ENCODE results near the gene OR6B3.
"Not testable (repeated sequence)": the region's sequence is repeated elsewhere in the genome, so short reads cannot be mapped to it uniquely, and the experiment has no call there.

OR6B3 gene

DNA sequence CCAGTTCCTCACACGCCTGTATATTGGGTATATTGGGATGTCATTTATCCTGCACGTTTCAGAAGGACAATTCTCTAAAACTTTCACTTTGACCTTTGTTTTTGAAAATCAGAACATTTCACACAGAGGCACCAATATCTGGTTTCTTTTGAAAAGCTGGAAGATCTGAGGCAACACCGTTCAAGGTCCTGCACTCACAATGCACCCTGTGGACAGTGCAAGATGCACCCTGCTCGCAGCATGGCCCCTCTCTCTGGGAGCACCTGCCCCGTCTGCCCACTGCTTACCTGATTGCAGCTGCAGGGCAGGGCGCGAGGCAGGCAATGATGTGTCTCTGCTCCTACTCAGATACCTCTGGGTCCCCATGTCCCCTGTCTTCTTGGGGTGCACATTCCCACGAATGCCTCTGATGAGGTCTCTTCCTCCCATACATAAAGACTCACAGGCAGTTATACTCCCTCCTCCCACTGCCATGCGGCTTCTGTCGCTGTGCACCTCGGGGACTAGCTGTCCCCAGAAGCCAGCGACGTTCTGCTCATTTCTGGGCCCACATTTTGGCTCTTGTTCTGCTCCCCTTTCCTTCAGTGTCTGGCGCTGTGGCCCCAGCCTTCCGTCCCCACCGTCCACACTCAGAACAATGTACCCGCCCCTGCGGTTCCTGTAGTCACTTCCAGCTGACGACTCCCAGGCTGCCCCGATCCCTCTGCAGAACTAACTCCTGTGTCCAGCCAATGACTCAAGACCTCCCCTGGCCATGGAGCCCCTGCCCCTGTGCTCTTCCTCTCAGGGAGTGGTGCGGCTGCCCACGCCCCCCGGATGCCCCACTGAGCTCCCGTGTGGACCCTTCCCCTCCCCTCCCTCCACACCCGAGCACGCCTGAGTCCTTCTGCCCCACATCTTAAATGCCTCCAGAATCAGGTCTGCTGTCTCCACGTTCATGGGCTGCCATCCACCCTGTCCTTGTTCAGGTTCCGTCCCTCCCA lies at the start of gene OR6B3:
Gene OR6B3 (minus strand): TSS at position 349 of the 983 bp plus-strand sequence.
- no peak for DNase-seq

DNA sequence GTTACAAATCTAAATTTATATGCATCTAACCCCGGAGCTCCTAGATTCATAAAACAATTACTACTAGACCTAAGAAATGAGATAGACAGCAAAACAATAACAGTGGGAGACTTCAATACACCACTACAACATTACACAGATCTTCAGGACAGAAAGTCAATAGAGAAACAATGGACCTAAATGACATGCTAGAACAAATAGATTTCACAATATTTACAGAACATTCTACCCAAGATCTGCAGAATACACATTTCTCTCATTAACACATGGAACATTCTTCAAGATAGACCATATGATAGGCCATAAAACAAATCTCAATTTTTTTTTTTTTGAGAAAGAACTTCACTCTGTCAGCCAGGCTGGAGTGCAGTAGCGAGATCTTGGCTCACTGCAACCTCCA lies 45.0 kb upstream of the OR6B3 start:
- no peak for DNase-seq

DNA sequence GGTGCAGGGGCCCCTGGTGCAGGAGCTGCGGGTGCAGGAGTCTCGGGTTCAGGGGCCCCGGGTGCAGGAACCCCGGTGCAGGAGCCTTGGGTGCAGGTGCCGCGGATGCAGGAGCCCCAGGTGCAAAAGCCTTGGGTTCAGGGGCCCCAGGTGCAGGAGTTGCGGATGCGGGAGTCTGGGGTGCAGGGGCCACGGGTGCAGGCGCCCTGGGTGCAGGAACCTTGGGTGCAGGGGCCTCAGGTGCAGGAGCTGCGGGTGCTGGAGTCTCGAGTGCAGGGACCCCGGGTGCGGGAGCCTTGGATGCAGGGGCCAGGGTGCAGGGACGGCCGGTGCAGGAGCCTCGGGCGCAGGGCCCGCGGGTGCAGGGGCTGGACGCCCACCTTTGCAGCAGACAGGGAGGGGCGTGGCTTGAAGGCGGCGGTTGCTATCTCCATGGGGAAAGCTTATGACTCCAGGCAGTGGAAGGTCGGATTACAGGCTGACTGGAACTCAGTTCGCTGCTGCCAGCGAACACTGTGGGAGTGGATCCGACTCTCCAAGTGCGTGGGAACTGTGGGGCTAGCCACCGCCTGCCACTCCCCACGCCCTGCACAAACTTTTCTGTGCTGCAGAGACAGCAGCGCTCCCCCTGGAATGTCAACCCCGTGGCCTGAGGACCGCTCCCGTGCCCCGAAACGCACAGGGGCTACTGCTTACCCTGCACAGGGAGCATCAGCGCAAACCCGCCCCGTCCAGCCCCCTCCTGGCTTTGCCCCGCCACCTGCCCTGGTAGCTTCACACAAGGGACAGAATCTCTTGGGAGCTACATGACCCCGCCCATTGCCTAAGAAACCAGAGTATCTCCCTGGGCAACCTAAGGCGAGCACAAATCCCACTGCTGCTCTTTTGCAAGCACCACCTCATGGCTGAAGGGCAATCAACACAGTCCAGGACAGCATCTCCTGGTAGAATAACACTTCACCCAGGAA lies 42.5 kb upstream of the OR6B3 start:
- no peak for DNase-seq

DNA sequence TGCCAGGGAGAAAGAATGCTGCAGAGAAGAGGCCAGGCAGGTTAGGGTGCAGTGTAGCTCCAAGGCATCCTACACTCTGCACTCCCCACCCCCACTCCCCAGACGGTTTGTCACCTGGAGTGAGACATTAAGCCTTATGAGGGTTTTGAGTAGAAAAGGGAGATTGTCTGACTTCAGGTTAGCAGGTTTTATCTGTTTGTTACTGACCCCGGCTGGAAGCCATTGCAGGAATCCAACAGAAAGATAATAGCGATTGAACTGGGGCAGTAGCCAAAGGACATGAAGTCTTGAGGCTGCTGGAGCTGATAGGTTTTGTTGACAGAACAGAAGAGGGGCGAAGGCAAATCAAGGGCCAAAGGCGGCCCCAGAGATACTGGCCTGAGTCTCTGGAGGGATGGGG lies 36.0 kb upstream of the OR6B3 start:
- DNase-seq: no peak

DNA sequence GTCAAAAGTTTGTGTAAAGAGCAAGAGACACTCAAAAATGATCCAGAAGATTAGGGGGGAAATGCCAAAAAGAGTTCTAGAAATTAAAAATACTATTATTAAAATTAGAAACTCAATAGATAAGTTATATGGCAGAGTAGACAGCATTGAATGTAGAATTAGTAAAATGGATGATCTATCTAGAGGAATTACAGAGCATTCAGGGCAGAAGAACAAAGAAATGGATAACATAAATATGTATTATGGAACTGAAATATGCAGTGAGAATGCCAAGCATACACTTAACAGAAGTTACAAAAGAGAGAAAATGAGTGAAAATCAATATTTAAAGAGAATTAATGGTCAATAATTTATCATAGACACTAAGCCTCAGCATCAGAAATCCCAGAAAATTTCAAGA lies 33.2 kb upstream of the OR6B3 start:
- no peak for DNase-seq

DNA sequence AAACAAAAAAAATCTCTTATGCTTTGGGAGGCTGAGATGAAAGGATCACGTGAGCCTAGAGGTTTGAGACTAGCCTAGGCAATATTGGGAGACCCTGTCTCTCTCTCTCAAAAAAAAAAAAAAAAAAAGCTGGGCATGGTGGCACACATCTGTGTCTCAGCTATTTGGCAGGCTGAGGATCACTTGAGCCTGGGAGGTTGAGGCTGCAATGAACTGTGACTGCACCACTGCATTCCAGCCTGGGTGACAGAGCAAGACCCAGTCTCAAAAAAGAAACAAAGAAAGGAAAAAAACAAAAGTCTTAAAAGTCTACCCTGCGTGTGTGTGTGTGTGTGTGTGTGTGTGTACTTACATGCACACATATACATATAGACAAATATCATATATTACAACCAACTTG lies 25.3 kb upstream of the OR6B3 start:
- DNase-seq: no peak

DNA sequence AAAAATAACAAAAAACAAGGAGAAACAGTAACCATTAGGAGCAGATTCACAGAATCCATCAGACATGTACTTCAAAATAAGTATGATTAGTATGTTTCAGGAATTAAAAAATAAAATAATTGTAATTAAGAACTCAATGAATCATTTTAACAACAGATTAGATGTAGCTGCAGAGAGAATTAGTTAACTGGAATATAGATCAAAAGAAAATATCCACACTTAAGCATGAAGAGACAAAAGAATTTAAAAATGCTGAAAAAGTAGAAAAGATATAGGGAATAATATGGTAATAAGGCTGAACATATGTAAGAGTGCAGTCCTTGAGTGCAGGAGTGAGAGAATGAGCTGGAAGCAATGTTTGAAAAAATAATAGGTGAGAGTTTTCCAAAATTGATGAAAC lies 24.1 kb upstream of the OR6B3 start:
- DNase-seq: no peak

DNA sequence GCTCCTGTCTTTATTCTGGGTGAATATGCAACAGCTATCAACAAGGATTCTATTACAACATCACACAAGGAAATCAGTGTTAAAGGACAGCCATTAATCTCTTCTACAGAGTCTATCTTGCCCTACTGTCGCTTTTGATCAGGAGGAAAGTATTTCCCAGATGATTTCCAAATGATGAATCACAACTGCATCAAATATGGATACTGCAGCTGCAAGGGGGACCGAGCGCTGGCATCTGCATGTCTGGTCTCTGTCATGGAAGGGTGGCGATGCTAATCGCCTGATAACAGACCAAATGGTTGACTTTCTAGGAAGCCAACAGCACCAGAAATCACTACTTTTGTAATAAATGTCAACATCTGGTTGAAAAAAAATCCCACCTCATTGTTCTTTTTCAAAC lies 21.2 kb upstream of the OR6B3 start:
- DNase-seq: no peak

DNA sequence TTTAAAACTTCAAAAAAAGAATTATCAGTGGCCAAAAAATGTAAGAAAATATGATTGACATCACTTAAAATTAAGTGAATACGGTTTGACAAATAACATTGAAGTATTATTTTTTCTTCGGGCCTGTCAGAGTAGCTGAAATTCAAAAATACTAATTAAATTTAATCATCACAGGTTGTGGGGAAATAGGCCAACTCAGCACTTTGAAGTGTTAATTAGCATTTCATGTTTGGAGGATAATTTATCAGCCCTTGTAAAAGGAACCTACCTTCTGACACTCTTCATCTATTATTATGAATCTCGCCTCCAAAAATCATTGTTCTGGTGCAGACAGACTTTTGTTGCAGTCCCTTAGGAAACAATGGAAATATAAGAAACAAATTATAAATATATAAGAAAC lies 17.6 kb upstream of the OR6B3 start:
- DNase-seq: no peak

DNA sequence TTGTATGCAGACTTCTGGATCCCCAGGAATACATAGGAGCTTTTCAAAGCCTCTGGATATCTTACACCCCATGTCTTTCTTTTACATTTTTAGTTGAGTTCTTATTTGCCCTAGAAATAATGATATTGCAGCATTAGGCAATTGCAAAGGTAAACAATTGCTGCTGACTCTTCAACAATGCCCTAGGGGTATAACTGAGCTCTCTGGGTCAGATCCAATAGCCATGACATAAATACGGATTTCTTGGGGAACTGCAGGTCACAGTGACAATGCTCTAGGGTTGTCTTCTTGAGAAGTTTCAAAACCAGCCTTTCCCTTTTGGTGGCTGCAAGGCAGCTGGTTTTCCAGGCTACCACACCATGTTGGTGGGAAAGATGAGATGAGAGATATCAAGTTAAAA lies 16.5 kb upstream of the OR6B3 start:
- DNase-seq: no peak

DNA sequence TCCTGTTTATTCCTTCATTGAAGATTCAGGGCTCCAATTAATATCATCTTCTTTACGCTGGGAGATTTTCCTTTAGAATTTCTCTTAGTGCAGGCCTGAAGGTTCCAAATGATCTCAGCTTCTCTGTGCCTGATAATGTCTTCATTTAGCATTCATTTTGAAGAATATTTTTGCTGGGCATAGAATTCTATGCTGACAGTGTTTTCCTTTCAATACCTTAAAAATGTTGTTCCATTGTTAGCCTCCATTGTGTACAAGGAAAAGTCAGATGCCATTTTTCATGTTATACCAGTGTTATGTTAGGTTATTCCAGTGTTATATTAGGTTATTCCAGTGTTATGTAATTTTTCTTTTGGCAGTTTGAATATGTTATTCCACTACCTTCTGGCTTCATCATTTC lies 14.9 kb upstream of the OR6B3 start:
- DNase-seq: no peak

DNA sequence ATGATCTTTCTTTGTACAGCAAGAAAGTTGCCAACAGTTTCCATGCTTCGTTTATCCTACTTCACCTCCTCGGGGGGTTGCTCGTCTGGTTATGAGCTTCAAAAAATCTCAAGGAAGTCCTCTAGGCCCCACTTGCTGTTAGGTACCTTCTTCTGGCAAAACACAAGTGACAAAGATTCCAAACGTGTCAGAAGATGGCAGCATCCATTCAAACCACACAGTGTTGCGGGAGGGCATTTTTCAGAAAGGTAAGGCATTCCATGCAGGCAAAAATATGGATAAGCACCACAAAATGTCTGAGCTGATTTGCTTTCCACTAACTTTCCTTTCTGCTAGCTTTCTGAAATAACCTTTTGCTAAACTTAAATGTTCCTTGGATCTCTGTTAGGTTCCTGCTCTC lies 13.2 kb upstream of the OR6B3 start:
- DNase-seq: no peak

DNA sequence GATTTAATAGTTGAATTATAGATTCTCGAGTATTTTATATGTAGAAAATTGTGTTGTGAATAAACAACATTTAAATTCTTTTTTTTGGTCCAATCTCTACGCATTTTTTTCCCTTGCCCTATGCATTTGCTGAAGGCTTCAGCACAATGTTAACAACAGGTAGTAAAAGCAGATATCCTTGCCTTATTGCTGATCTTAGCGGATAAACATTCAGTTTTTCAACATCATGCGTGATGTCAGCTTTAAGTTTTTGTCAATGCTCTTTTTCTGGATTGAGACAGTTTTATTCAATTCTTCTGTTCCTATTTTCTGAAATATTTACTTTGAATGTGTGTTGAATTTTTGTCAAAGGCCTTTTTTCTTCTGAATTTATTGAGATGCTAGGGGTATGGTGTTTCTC lies 11.6 kb upstream of the OR6B3 start:
- DNase-seq: no peak

DNA sequence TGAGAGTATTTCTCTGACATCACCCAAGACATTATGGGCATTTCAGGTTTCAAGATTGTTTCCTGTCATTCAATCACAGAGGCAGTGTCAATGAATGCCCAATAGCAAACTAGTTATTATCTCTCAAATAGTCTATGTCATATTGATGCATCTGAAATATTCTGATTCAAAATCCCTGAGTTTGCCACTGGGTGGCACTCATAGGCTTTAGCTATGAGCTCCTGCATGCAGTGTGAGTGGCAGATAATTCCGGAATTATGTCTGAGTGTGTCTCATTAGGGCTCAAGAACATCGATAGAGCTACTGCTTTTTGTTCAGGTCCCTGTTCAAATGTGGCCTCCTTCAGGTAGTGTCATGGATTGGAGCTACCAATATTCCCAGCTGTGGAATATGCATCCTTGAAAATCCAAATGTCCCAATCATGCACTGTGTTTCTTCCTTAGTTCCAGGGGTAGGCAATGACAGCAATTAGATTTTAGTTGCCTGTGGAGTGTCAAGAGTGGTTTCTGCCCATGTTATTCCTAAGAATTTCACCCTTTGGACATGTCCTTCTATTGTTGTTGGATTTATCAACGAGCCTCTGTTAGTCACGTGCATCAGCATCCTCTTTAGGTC lies 7.8 kb upstream of the OR6B3 start:
- no peak for DNase-seq

DNA sequence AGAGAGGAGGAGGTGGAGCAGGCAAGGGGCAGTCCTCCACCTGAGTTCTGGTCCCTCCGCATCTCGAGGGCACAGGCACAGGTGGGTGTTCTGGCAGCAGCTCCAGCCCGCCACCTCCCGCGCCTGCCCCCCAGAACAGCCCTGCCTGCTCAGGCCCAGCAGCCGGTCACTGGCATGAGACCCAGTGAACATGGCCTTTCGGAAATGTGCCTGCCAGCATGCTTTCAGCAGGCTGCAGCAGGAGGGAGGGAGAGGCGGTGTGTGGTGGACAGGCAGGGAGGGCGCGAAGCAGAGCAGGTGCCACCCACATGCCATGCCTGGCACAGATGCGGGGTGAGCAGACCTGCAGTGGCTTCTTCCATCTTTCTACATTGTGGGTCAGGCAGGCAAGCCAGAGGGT lies 3.4 kb upstream of the OR6B3 start:
- DNase-seq: no peak

DNA sequence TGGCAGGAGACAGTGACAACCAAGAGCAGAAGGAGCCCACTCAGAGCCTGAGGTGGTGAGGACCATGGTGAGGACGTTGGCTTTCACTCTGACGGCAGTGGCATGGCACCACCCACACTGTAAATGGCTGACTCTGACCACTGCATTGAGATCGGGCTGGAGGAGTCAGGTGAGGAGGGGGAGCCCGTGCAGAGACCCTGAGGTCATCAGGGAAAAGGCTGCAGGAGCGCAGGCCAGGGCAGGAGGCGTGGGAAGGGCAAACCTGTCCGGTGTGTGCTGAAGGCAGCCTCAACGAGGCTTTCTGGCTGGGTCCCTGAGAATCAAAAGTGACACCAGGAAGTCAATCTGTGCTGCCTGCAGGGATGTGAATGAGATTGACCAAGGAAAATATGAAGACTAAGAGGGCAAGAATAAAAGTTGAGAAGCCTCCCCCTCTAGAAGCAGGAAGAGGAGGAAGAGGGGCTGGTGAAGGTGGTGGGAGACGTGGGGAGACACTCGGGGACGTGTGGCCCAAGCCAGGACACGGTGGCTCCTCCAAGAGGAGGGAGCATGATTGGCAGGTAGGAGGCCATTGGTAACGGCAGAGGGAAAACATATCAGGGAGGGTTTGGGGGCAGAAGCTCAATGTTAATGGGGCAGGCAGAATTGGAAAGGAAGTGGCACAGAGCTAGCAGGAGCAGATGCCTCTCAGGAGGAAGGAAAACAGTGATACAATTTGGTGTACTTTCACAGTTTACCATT lies 2.0 kb upstream of the OR6B3 start:
- DNase-seq: no peak

DNA sequence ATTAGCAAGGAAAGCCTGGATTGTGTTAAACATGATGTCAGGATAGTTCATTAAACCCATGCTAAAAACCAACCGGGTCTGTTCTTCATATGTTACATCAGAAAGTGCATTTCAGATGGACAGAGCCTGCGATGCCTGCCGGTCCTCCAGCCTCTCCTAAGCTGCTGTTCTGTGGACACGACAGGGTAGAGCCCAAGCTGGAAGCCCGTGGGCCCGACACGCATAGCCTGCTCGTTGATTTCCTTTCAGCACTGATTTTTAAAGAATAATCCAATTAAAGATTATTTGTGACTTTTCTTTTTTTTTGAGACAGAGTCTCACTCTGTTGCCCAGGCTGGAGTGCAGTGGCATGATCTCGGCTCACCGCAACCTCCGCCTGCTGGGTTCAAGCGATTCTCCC lies 797 bp downstream of the OR6B3 start:
- DNase-seq: no peak

DNA sequence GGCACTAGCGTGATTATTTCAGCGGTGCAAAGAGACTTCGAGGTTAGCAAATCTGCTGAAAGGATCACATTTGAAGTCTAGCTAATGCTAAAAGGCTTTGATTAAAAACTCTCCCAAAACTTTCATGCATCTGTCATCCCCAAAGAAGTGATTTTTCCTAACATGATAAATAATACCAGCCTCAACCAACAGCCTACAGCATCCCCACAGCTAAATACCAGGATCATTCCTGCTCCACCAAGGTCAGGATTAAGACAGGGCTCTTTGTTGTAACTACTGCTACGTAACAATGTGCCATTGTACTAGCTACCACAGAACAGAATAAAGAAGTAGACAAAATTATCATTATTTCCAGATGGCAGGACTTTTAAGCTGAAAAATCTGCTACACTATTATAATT lies 1.6 kb downstream of the OR6B3 start:
- DNase-seq: no peak

DNA sequence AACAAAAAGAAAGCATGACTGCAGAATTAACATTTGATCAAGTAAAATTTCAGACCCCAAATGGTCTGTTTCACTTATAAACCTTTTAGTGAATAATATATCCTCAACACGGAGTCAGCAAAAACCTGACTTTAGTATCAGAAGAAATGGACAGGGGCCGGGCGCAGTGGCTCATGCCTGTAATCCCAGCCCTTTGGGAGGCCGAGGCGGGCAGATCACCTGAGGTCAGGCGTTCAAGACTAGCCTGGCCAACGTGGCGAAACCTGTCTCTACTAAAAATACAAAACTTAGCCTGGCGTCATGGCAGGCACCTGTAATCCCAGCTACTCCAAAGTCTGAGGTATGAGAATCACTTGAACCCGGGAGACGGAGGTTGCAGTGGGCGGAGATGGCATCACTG lies 3.0 kb downstream of the OR6B3 start:
- no peak for DNase-seq

DNA sequence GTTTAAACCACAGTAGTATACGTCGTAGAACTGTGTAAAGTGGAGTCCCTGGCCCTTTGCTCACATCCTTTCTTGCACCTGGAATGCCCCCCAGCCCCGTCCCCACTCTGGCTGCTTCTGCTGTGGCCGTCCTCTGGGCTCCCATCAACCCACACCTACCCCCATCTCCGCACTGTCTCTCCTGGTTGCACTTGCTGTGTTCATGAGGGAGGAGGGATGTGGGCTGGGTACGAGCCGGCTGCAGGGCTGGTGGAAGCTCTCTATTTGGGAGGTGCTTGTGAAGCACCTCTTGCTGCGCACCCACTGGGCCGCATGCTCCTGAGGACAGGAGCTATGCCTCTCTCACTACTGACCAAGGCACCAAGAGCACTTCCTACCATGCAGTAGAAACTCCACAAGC lies 5.1 kb downstream of the OR6B3 start:
- DNase-seq: no peak

DNA sequence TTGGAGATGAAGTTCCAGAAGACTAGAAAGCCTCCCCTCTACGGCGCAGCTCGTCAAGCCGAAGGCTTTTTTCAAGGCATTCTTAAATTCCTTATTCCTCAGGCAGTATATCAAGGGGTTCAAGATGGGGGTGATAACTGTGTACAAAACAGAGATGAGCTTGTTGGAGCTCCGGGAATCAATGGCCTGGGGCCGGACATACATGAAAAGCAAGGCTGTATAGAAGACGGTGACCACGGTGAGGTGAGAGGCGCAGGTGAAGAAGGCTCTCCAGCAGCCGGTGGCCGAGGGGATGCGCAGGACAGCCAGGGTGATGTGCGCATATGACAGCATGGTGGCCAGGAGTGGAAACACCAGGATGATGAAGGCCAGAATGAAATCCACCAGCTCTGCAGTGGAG lies 8.2 kb downstream of the OR6B3 start:
- DNase-seq: no peak

DNA sequence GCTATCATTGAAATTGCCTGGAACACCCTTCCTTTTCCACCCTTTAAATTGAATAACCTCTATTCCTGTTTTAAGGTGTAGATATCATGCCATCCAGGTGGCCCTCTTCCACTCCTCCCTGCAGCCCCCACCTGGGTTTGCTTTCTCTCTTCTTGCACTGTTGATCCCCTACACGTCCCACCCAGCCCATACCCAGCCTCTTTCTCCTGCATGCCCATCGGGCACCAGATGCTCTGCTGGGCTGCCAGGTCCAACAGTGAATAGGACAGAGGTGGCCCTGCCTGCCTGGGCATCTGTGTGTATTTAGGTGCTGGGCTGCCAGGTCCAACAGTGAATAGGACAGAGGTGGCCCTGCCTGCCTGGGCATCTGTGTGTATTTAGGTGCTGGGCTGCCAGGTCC lies 9.2 kb downstream of the OR6B3 start:
- not testable (repeated sequence) for DNase-seq
